Heart right ventricle (tissue), 16 donors: ENCODE data around the gene EYS. TPM values are rescaled to one million over a fixed set of nuclear protein-coding genes. Genes with fewer than 3 reads are reported as not detected.

Experiments used
- ATAC-seq, 8 donors: fragments of 200-7000 bp; cut with Tn5 transposase; one replicate each; pipeline ENCODE4 v1.9.1; 2020; ENCODE audit warnings: mild to moderate bottlenecking in 8 of 8, moderate library complexity in 8 of 8, moderate number of reproducible peaks in 1 of 8
- DNase-seq, 2 donors: peaks; one replicate each; pipeline ENCODE4 v3.0.0-alpha.2; 2020
- H3K27ac ChIP-seq, 10 donors: fragments of 200-600 bp; sonication (generic) in 2 of 10; one replicate each; pipeline versions ENCODE4 v1.5.0 to v1.8.0; 2020 to 2022; ENCODE audit warnings: mild to moderate bottlenecking in 3 of 10
- H3K27me3 ChIP-seq, 7 donors: fragments of 200-600 bp; one replicate each; pipeline ENCODE4 v1.8.0; 2021 to 2022; ENCODE audit warnings: mild to moderate bottlenecking in 2 of 7
- H3K36me3 ChIP-seq, 9 donors: fragments of 200-600 bp; sonication (generic) in 1 of 9; one replicate each; pipeline versions ENCODE4 v1.5.0 to v1.8.0; 2020 to 2022; ENCODE audit warnings: mild to moderate bottlenecking in 2 of 9
- H3K4me1 ChIP-seq, 9 donors: fragments of 200-600 bp; sonication (generic) in 1 of 9; one replicate each; pipeline versions ENCODE4 v1.5.0 to v1.8.0; 2020 to 2022; ENCODE audit warnings: mild to moderate bottlenecking in 4 of 9
- H3K4me3 ChIP-seq, 10 donors: fragments of 200-600 bp; sonication (generic) in 2 of 10; one replicate each; pipeline versions ENCODE4 v1.5.0 to v1.8.0; 2020 to 2022; ENCODE audit warnings: mild to moderate bottlenecking in 7 of 10, moderate library complexity in 2 of 10
- H3K9me3 ChIP-seq, 11 donors: fragments of 200-600 bp in 10 of 11; sonication (generic) in 2 of 11; one replicate each; pipeline versions ENCODE4 v1.5.0 to v1.8.0; 2013 to 2022; ENCODE audit warnings: mild to moderate bottlenecking in 2 of 11, control low read depth in 1 of 11, moderate library complexity in 1 of 11
- CTCF ChIP-seq, 9 donors: fragments of 200-600 bp; sonication (generic) in 2 of 9; IDR thresholded peaks; one replicate each; pipeline versions ENCODE4 v1.5.0 to v1.8.0; 2021 to 2022; ENCODE audit warnings: antibody characterized with exemption in 9 of 9, mild to moderate bottlenecking in 5 of 9, moderate library complexity in 1 of 9
- WGBS, 2 donors: extraction: QIAGEN DNeasy Blood & Tissue Kit; methylation state at CpG; one replicate each; pipeline ENCODE4 v1.1.7; 2013; ENCODE audit warnings: inconsistent platforms in 1 of 2; 5-methylcytosine and 5-hydroxymethylcytosine counted together
- intact Hi-C, 10 donors: fragments of 100-400 bp; cut with DNase I; formaldehyde crosslinking; loops; one replicate each; pipeline versions ENCODE4 v1.11.1 to v1.14.2; 2022
- polyA plus RNA-seq, 2 donors: library from polyadenylated mRNA; stranded (reverse); fragments of 200-250 nt; gene quantifications; one replicate each; pipeline ENCODE4 v1.2.3, GENCODE V29; 2013
- total RNA-seq, 10 donors: library from RNA; stranded (reverse); fragmentation: NEBNext Ultra II Directional in 3 of 10; extraction: Animal tissue kit (Norgen Biotek cat#: 25700) in 3 of 10; gene quantifications; one replicate each; pipeline versions ENCODE4 v1.2.1 to v1.2.4, GENCODE V29; 2021 to 2023
- donor health status: Arrhythmogenic right ventricular cardiomyopathy.
- donor health status: ischemic (EF 13 %, LVEDD 7.1; RV severe dilation, severe dysfunction).
- donor health status: healthy with polysubstance abuse.
- donor health status: DM: no; HTN: yes; CAD: no.
- donor health status: DM: no; HTN: no; CAD: no.
- donor health status: ischemic (EF 25% LVEDD 6.9; RV normal size, moderate dysfunction).
- donor health status: ischemic (EF 25% LVEDD 5.7; RV mildly dilated, moderate dysfunction).
- donor health status: healthy.
- donor health status: DM: yes; HTN: yes; CAD: no.
- donor health status: Ischemic cardiomyopathy.
- donor health status: ischemic (EF 35%, LVEDD 5.7; RV mildly dilated, moderate dysfunction).
- donor health status: nonischemic (EF 11% LVEDD 7.7; RV severe dilation, severe dysfunction).
- donor health status: DM: yes; HTN: yes; CAD: no.
- donor health status: PGD.
- donor health status: ischemic (EF 29% LVEDD 5.4; RV normal size, mild dysfunction).
- donor health status: nonischemic (EF 23%, LVEDD 6.1; RV moderate dilation, normal function).

EYS gene
- total and polyA plus RNA-seq, 12 donors, result 0.02 to 0.40 (median 0.18) TPM; not detected in 8

GRCh38 chr6:64847396-64847795 is 859.6 kb downstream of the EYS start:
- TF ChIP-seq CTCF (IDR thresholded peaks at IDR 0.05), result no peak
- no peak overlapping the region for H3K4me3 ChIP-seq
- H3K9me3 ChIP-seq, result peaks cover 0 to 9% (median 0%) of the 10 kb centered on the region in 11 donors
- ATAC-seq, result no peak
- H3K4me1 ChIP-seq, result no peaks in the 10 kb centered on the region
- no peak for DNase-seq
- intact Hi-C loops, result no loop called here
- no peaks in the 10 kb centered on the region for H3K36me3 ChIP-seq
- no peak overlapping the region for H3K27ac ChIP-seq
- WGBS, 2 donors, result 73 to 88% methylated on average over 1 of the region's 1 CpG
- no peaks in the 10 kb centered on the region for H3K27me3 ChIP-seq

GRCh38 chr6:64838726-64839125 is 868.3 kb downstream of the EYS start:
- DNase-seq (no peak), ATAC-seq (no peak)
- no peak for TF ChIP-seq CTCF (IDR thresholded peaks at IDR 0.05)
- Histone ChIP-seq H3K27ac (no peak overlapping the region), H3K27me3 (no peaks in the 10 kb centered on the region), H3K36me3 (no peaks in the 10 kb centered on the region), H3K4me3 (no peak overlapping the region), H3K4me1 (no peaks in the 10 kb centered on the region), H3K9me3 (no peaks in the 10 kb centered on the region)
- intact Hi-C loops, result no loop called here

- no peak for TF ChIP-seq CTCF (IDR thresholded peaks at IDR 0.05)
Observed at GRCh38 chr6:64831680-64832079, 875.3 kb downstream of the EYS start.

GRCh38 chr6:64817525-64817924 is 889.5 kb downstream of the EYS start:
- Histone ChIP-seq H3K36me3 (no peaks in the 10 kb centered on the region), H3K27me3 (no peaks in the 10 kb centered on the region), H3K4me1 (no peaks in the 10 kb centered on the region), H3K9me3 (no peaks in the 10 kb centered on the region), H3K4me3 (no peak overlapping the region), H3K27ac (no peak overlapping the region)
- DNase-seq, result no peak
- 71 to 74% methylated on average over 2 of the region's 2 CpGs for WGBS, 2 donors
- TF ChIP-seq CTCF (IDR thresholded peaks at IDR 0.05), result no peak
- ATAC-seq, result no peak
- intact Hi-C loops, result no loop called here

More at GRCh38 chr6:64831680-64832079, 875.3 kb downstream of the EYS start:
- Histone ChIP-seq H3K4me1 (no peaks in the 10 kb centered on the region), H3K4me3 (no peak overlapping the region), H3K9me3 (no peaks in the 10 kb centered on the region), H3K36me3 (no peaks in the 10 kb centered on the region), H3K27ac (no peak overlapping the region), H3K27me3 (no peaks in the 10 kb centered on the region)
- intact Hi-C loops, result no loop called here
- WGBS, 2 donors, result 82 to 90% methylated on average over 2 of the region's 2 CpGs
- ATAC-seq (no peak), DNase-seq (no peak)

GRCh38 chr6:64815718-64816117 is 891.3 kb downstream of the EYS start:
- Histone ChIP-seq H3K4me1 (no peaks in the 10 kb centered on the region), H3K4me3 (no peak overlapping the region), H3K27ac (no peak overlapping the region), H3K27me3 (no peaks in the 10 kb centered on the region), H3K9me3 (peaks cover 0 to 2% (median 0%) of the 10 kb centered on the region in 11 donors), H3K36me3 (no peaks in the 10 kb centered on the region)
- 40 to 47% methylated on average over 2 of the region's 2 CpGs for WGBS, 2 donors
- ATAC-seq (no peak), DNase-seq (no peak)
- no peak for TF ChIP-seq CTCF (IDR thresholded peaks at IDR 0.05)
- intact Hi-C loops, result no loop called here
